Activated T-cell treated with anti-CD3 and anti-CD28 coated beads, Interleukin-2, amount 50 U/mL, for 1 hour (primary cell): ENCODE data around the gene RASSF4.
"Not testable (repeated sequence)": the region's sequence is repeated elsewhere in the genome, so short reads cannot be mapped to it uniquely, and the experiment has no call there.

ENCODE experiments used
- DNase-seq: peaks from one replicate; pipeline ENCODE4 v3.0.0-alpha.2; 2020

The RASSF4 gene

DNA sequence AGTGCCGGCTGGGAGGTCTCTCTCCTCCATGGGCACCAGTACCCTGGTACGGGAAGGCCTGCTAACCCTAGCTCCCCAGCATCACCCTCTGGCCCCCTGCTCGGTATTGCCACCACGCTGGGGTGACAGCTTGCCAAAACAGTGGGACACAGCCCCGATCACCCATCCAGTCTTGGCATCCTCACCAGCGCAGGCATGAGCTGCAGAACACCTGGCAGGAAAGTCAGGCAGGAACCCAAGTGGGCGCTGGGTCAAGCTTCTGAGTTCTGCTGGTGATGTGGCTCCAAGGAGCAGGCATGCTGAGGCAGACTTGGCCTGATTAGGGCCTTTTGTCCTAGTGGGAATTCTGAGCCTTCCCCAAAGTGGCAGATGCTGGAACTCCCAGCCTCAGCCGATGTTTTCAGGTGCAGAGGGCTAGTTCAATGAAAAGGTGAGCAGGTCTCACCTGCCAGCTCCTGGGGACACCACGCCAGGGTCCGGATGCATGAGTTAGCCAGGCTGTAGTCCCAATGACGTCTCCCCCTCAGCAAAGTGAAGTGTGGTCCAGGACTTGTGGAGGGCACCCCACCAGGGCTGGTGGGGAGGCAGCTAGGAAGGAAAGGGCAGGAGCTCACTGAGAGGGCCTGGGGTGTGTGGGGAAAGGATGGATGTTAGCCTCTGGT, 32.6 kb downstream of the RASSF4 start:
- no peak for DNase-seq

- no peak for DNase-seq
Measured at GRCh38 chr10:44992732-44993225, 33.2 kb downstream of the RASSF4 start.

DNA sequence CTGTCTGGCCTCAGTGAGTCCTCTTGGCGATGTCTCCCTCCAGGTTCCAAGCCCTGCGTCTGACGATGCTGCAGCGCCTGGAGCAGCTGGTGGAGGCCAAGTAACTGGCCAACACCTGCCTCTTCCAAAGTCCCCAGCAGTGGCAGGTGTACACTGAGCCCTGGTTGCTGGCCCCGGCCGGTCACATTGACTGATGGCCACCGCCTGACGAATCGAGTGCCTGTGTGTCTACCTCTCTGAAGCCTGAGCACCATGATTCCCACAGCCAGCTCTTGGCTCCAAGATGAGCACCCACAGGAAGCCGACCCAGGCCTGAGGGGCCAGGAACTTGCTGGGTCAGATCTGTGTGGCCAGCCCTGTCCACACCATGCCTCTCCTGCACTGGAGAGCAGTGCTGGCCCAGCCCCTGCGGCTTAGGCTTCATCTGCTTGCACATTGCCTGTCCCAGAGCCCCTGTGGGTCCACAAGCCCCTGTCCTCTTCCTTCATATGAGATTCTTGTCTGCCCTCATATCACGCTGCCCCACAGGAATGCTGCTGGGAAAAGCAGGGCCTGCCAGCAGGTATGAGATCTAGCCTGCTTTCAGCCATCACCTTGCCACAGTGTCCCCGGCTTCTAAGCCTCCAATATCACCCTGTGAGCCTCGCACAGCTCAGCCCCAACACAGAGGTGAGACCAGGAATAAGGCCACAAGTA, 33.8 kb downstream of the RASSF4 start:
- no peak for DNase-seq

GRCh38 chr10:44993922-44994751, 34.5 kb downstream of the RASSF4 start:
- no peak for DNase-seq

- DNase-seq = no peak
Measured at GRCh38 chr10:44994752-44995530, 35.3 kb downstream of the RASSF4 start.

DNA sequence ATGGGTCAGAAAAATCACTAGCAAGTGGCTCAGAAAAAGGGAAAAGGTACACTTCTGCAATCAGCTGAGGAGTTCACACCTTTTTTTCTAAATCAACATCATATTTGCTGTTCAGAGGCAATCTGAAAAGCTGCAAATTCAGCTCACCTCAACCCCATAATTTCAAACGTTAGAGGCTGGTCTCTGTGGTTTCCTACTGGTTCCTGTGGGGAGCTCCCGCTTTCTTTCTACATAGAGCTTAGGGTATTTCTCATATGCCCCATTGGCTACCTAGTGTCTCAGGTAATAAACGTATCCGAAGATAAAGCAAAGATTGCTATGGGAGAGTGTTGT, 35.9 kb downstream of the RASSF4 start:
- no peak for DNase-seq

- DNase-seq = no peak
Measured at GRCh38 chr10:44995914-44996669, 36.5 kb downstream of the RASSF4 start.

DNA sequence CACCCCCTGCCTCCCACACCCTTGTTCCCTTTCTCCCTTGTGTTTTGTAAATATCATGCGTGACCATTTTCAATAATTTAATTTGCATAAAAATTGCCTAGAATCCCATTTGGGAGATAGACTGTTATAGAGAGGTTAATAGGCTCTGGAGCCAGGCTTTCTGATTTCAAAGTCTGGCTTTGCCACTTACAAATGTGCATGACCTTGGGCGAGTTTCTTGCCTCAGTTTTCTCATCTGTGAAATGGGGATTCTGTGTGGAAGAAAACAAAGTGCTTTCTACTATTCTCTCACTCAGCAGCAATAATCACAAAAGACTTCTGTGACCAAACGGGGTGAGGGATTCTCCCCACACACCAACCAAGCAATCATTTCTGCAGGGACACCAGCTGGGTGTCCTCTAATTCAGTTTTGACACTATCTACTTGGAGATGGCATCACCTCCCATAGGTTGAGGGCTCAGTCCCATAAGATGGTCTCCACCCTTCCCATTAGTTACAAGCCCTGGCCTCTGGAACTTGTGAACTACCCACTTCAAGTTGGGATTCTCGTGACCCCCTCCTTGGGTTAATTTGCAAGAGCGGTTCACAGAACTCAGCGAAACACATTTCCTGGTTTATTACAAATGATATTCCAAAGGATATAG, 37.6 kb downstream of the RASSF4 start:
- no peak for DNase-seq

GRCh38 chr10:44998146-44998631, 38.6 kb downstream of the RASSF4 start:
- DNase-seq = no peak

- no peak for DNase-seq
Measured at GRCh38 chr10:45000138-45000751, 40.6 kb downstream of the RASSF4 start.

DNA sequence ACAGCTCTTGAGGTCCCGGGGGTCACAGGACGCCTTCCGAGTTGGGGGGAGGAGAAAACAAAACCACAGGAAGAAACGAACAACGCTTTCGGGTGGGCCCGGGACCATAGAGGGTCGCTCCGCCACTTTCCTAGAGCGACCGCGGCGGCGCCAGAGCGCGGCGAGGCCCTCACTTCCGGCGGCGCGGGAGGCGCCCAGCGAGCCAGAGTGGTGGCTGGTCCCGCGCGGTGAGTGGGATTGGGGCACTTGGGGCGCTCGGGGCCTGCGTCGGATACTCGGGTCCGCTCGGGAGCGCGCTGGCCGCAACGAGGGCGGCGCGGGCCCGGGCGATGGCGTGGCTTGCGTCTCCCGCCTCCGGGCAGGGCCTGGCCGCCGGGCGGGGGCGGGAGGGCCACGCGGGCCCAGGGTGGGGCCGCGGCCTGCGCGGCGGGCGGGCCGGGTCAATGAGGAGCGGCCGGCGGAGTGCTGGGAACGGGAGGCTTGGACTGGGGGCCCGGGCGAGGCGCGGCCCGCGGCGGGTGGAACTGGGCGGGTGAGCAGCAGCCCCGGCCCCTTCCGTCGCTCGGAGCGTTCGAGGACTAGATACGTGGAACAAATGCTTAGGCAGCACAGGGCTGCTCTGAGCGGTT, 41.3 kb downstream of the RASSF4 start, which contains the start of gene ZNF22:
Gene ZNF22, plus strand, starts transcription at position 172 of the 629 bp plus-strand sequence. CDS start 2,446 bp downstream, outside the sequence.
- peak; percentile 78 for DNase-seq

DNA sequence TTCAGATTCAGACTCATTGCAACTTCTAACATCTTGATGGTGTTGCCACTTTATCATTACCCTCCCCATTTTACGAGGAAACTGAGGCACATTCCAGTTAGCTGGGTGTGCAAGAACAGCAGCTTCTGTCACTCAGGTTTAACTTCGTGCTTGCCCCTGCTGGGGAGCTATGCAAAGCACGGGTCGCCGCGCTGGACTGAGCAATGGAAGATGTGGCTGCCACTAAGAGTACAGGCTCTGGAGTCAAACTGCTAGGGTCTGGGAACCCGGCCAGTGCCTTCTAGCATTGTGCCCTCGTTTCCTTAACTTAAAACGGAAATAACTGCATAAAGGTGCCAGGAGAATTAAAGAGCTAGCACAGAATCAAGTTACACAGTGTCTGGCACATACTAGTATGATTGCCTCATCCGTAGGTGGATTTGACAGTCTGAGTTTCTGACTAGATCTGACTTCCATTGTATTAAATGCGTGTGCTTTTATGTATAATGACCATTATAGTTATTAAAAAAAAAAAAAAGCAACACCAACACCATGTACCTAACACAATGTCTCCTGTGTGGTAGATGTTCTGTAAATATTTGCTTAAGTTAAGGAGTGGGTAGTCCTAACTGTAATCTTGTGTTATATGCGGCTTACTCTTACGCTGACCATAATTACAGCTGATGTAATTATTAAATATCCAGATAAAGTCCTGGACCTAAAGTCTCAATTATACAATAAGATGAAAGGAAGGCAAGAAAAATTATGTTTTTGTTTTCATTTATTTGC, 42.0 kb downstream of the RASSF4 start:
- DNase-seq = peak; percentile 60

DNA sequence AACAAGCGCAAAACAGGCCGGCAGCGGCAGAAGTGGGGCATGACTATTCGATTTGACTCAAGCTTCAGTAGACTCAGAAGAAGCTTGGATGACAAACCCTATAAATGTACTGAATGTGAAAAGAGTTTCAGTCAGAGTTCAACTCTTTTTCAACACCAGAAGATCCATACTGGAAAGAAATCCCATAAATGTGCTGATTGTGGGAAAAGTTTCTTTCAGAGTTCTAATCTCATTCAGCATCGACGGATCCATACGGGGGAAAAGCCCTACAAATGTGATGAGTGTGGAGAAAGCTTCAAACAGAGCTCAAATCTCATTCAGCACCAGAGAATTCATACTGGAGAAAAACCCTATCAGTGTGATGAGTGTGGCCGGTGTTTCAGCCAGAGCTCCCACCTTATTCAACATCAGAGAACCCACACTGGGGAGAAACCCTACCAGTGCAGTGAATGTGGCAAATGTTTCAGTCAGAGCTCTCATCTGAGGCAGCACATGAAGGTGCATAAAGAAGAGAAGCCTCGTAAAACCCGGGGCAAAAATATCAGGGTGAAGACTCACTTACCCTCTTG, 43.9 kb downstream of the RASSF4 start:
- DNase-seq = no peak

DNA sequence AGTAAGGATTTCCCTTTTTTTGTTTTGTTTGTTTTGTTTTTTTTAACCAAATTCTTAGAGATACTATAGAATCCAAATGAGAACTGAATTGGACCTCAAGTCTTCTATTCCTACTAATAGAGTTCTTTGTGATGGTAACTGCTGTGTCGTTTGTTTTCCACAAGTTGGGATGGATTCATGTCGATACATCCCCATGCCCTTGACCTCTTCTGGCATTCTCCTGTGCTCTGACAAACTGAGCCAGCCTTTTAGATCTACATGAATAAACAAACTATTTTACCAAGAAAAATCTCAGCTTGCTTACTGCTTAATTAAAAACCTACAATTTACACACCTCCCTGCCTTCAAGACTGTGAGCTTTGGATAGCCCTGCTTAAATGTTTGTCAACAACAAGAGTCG, 45.1 kb downstream of the RASSF4 start:
- no peak for DNase-seq

DNA sequence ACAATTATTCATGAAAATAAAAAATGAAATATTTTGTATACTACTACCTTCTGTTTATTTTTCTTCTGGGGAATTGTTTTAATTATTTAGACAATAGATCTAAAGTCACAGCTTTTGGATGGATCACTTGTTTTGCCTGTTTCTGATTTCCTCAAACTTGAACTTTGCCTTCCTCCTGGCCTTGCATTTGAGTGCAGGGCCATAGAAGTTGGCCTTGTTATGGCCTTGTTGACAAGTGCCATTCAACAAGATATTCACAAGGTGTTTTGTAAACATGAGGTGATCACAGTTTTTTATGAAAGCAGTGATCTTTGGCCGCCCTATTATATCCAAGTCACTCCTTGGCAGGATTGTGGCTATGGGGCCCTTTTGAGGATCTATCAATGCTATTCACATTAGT, 45.7 kb downstream of the RASSF4 start:
- no peak for DNase-seq

- DNase-seq = no peak
Measured at GRCh38 chr10:45006276-45007030, 46.9 kb downstream of the RASSF4 start.

DNA sequence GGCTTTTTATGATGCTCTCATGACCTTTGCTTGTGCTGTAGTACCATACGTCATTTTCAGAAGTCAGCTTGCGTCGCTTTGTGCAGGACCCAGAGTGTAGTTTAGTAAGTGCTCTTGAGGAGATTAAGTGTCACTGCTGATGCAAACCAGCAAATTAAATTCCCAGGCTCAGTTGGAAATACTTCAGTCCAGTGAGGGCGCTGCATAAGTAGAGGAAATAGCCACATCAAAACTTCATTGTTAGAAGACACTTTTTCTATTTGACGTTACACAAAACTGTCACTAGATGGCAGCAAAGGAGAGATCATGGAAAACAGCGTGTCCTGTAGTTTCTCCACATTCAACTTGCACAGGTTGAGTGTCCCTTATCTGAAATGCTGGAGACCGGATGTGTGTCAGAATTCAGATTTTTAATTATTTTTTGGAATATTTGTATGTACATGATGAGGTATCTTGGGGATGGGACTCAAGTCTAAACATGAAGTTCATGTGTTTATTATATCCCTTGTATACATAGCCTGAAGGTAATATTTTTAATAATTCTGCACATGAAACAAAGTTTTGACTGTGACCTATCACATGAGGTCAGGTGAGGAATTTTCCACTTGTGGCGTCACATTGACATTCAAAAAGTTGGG, 49.0 kb downstream of the RASSF4 start:
- DNase-seq = no peak

DNA sequence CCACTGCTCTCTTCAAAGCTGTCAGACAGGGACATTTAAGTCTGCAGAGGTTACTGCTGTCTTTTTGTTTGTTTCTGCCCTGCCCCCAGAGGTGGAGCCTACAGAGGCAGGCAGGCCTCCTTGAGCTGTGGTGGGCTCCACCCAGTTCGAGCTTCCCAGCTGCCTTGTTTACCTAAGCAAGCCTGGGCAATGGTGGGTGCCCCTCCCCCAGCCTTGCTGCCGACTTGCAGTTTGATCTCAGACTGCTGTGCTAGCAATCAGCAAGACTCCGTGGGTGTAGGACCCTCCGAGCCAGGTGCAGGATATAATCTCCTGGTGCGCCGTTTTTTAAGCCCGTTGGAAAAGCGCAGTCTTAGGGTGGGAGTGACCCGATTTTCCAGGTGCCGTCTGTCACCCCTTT, 55.0 kb downstream of the RASSF4 start:
- DNase-seq = not testable (repeated sequence)
